Colonic mucosa (tissue), 4 donors: ENCODE measurements around the gene EYS. TPM values are rescaled to one million over a fixed set of nuclear protein-coding genes. Genes with fewer than 3 reads are reported as not detected.

Experiments
- DNase-seq: peaks from one replicate; pipeline ENCODE4 v3.0.0-alpha.2; 2020
- H3K27ac ChIP-seq: fragments of 200-600 bp; one replicate; pipeline ENCODE4 v1.8.0; 2021
- H3K27me3 ChIP-seq: fragments of 200-600 bp; one replicate; pipeline ENCODE4 v1.8.0; 2021
- H3K36me3 ChIP-seq: fragments of 200-600 bp; one replicate; pipeline ENCODE4 v1.8.0; 2021
- H3K4me1 ChIP-seq: fragments of 200-600 bp; one replicate; pipeline ENCODE4 v1.8.0; 2021; ENCODE audit warnings: mild to moderate bottlenecking
- H3K4me3 ChIP-seq: fragments of 200-600 bp; one replicate; pipeline ENCODE4 v1.8.0; 2021
- H3K9ac ChIP-seq, 2 donors: one replicate each; pipeline ENCODE4 v1.7.0; 2013; ENCODE audit warnings: control low read depth in 2 of 2, low read depth in 2 of 2, low read length in 2 of 2
- H3K9me3 ChIP-seq: fragments of 200-600 bp; one replicate; pipeline ENCODE4 v1.8.0; 2021
- intact Hi-C: fragments of 100-400 bp; cut with DNase I; formaldehyde crosslinking; loops from one replicate; pipeline ENCODE4 v1.14.1; 2022
- total RNA-seq, 2 donors: library from RNA; stranded (reverse); fragmentation: NEBNext Ultra II Directional in 1 of 2; extraction: Animal tissue kit (Norgen Biotek cat#: 25700) in 1 of 2; gene quantifications; one replicate each; pipeline ENCODE4 v1.2.1, GENCODE V29; 2021
- TF ChIP-seq, protein P1 (sequence below): fragments of 200-600 bp; IDR thresholded peaks from one replicate; pipeline ENCODE4 v1.8.0; 2022; ENCODE audit warnings: antibody characterized with exemption, mild to moderate bottlenecking
- donor health status: healthy.
- donor health status: DM: no; HTN: no; CAD: no.
- donor health status: DM: no; HTN: no; CAD: no.

EYS gene
- total RNA-seq, 2 donors from 2014 or later, result 0.64 to 0.82 TPM

DNA sequence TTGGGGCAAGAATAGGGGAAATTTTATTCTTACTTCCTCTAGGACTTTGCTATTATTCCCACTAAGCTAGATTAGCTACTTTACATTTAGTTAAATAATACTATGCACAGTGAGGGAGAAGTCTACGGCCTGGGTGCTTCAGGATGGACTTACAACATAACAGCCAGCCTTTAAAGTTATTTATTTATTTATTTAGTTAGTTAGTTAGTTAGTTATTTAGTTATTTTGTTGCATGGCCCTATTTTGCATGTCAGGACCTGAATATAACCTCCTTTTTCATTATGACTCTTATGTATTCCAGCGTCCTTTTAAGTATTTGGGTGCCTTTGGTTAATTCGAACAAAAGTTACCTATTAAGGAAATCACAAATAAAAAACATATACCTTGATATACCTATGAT lies 238.7 kb downstream of the EYS start:
- no peak overlapping the region for H3K4me3 ChIP-seq
- H3K36me3 ChIP-seq, result no peaks in the 10 kb centered on the region
- H3K9ac ChIP-seq, result no peak overlapping the region
- intact Hi-C loops, result no loop called here
- no peak for DNase-seq
- H3K27me3 ChIP-seq, result no peaks in the 10 kb centered on the region
- TF ChIP-seq, protein P1, sequence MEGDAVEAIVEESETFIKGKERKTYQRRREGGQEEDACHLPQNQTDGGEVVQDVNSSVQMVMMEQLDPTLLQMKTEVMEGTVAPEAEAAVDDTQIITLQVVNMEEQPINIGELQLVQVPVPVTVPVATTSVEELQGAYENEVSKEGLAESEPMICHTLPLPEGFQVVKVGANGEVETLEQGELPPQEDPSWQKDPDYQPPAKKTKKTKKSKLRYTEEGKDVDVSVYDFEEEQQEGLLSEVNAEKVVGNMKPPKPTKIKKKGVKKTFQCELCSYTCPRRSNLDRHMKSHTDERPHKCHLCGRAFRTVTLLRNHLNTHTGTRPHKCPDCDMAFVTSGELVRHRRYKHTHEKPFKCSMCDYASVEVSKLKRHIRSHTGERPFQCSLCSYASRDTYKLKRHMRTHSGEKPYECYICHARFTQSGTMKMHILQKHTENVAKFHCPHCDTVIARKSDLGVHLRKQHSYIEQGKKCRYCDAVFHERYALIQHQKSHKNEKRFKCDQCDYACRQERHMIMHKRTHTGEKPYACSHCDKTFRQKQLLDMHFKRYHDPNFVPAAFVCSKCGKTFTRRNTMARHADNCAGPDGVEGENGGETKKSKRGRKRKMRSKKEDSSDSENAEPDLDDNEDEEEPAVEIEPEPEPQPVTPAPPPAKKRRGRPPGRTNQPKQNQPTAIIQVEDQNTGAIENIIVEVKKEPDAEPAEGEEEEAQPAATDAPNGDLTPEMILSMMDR, result no peak
- no peaks in the 10 kb centered on the region for H3K9me3 ChIP-seq
- H3K27ac ChIP-seq, result no peak overlapping the region
- H3K4me1 ChIP-seq, result no peaks in the 10 kb centered on the region

DNA sequence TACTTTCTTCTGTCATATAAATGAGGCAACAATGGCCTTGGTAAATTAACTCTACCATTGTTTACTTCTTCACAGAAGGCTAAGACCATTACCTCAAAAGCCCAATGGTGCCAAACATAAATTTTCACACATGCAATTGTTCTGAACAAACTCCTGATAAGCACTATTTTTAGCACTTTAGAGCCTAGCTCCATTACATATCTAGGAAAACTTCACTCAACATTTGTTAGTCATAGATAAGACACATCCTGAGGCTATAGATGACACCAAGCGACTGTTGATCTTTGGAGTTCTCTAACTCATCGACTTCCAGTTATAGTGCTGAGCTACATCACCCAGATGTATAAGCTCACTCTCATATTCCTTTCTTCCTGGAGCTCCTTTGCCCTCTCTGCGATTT lies 245.9 kb downstream of the EYS start:
- Histone ChIP-seq H3K27ac (no peak overlapping the region), H3K9me3 (no peaks in the 10 kb centered on the region), H3K4me3 (no peak overlapping the region), H3K9ac (no peak overlapping the region), H3K4me1 (no peaks in the 10 kb centered on the region), H3K36me3 (no peaks in the 10 kb centered on the region), H3K27me3 (no peaks in the 10 kb centered on the region)
- TF ChIP-seq, protein P1, result no peak
- DNase-seq, result no peak
- intact Hi-C loops, result no loop called here

DNA sequence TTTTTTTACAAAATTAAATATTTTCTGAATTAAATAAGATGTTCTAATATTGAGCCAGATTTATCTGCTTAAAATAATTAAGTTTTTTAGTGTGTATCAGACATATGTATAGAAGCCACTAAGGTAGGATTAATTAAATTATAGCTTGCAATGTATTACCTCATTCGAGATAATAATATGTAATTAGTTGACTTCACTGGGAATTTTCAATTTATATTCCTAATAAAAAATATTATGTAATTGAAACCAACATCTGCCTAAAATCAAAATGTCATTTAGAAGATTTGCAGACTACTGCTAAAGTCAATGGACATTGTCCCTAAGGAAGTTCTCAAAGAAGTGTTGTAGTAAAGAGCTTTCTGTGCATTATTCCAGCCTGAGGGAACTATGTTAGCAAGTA lies 254.7 kb downstream of the EYS start:
- intact Hi-C loops, result no loop called here
- Histone ChIP-seq H3K9me3 (no peaks in the 10 kb centered on the region), H3K9ac (no peak overlapping the region), H3K27ac (no peak overlapping the region), H3K27me3 (no peaks in the 10 kb centered on the region), H3K4me1 (no peaks in the 10 kb centered on the region), H3K4me3 (no peak overlapping the region), H3K36me3 (no peaks in the 10 kb centered on the region)
- no peak for DNase-seq
- TF ChIP-seq, protein P1, result no peak

DNA sequence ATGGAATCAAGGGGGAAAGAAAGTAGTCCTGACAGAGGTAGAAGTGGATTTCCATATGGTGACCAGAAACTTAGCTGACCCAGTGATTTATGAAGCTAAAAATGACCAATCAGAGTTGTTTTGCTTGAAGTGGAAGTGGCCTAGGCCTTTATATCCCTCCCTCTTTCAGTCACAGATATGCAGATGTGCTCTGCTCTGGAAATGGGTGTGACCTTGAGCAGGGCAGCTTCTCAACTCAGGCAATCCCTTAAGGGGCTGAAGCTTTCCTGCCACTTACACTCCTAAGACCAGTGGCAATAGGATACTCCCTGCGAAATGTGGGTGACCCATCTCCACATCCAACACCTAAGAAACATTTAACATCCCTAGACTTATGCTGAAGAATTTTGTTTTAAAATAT lies 256.6 kb downstream of the EYS start:
- Histone ChIP-seq H3K4me3 (no peak overlapping the region), H3K9me3 (no peaks in the 10 kb centered on the region), H3K27me3 (no peaks in the 10 kb centered on the region), H3K9ac (no peak overlapping the region), H3K4me1 (no peaks in the 10 kb centered on the region), H3K36me3 (no peaks in the 10 kb centered on the region), H3K27ac (no peak overlapping the region)
- TF ChIP-seq, protein P1, result no peak
- DNase-seq, result no peak
- intact Hi-C loops, result no loop called here

DNA sequence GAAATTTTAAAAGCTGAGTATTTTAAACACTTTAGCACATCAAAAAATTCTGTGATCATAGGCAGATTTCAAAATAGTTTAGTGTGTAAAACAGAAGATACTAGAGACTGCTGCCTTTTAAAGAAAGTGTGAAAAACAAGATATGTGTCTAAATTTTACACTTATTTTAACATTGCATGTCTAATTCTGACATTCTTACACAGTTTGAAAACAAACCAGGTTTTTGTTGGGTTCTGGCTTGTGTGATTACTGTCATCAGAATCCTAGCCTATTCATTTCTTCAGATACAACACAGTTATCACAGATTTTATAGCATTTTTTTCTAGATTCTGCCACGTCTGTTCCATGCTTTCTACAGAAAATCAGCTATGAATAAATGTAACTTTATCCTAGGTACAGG lies 257.1 kb downstream of the EYS start:
- Histone ChIP-seq H3K27me3 (no peaks in the 10 kb centered on the region), H3K36me3 (no peaks in the 10 kb centered on the region), H3K4me1 (no peaks in the 10 kb centered on the region), H3K4me3 (no peak overlapping the region), H3K9me3 (no peaks in the 10 kb centered on the region), H3K9ac (no peak overlapping the region), H3K27ac (no peak overlapping the region)
- DNase-seq, result no peak
- TF ChIP-seq, protein P1, result no peak
- intact Hi-C loops, result no loop called here

DNA sequence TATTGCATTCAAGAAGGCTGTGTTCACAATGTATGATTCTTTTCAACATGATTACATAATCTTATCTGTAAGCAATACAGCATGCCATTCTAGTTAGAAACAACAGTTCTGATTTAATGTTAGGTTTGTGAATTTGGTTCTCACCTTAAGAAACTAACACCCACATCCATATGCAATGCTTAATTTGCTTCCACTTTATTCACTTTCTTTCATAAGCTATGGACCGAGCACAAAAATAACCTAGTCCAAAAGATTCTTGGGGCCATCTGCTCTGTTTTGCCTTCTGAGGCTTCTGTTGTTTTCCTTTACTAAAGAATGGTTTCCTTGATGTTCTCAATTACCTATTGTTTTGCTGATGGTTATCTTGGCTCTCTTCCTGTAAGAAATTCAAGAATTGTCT lies 258.2 kb downstream of the EYS start:
- no peaks in the 10 kb centered on the region for H3K27me3 ChIP-seq
- DNase-seq, result no peak
- intact Hi-C loops, result no loop called here
- H3K36me3 ChIP-seq, result no peaks in the 10 kb centered on the region
- H3K4me1 ChIP-seq, result no peaks in the 10 kb centered on the region
- TF ChIP-seq, protein P1, result no peak
- H3K27ac ChIP-seq, result no peak overlapping the region
- H3K9ac ChIP-seq, result no peak overlapping the region
- no peak overlapping the region for H3K4me3 ChIP-seq
- no peaks in the 10 kb centered on the region for H3K9me3 ChIP-seq
